ENCODE data around the gene YTHDC1.

GRCh38 chr4:68344785-68345184 is 5.1 kb downstream of the YTHDC1 start:
- TF ChIP-seq, protein P1, sequence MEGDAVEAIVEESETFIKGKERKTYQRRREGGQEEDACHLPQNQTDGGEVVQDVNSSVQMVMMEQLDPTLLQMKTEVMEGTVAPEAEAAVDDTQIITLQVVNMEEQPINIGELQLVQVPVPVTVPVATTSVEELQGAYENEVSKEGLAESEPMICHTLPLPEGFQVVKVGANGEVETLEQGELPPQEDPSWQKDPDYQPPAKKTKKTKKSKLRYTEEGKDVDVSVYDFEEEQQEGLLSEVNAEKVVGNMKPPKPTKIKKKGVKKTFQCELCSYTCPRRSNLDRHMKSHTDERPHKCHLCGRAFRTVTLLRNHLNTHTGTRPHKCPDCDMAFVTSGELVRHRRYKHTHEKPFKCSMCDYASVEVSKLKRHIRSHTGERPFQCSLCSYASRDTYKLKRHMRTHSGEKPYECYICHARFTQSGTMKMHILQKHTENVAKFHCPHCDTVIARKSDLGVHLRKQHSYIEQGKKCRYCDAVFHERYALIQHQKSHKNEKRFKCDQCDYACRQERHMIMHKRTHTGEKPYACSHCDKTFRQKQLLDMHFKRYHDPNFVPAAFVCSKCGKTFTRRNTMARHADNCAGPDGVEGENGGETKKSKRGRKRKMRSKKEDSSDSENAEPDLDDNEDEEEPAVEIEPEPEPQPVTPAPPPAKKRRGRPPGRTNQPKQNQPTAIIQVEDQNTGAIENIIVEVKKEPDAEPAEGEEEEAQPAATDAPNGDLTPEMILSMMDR (IDR thresholded peaks at IDR 0.05), result no peak
- TF ChIP-seq POLR2A (IDR thresholded peaks at IDR 0.05) (no peak), EP300 (IDR thresholded peaks at IDR 0.05) (no peak)
